Measurements from ENCODE around the gene TRPM2. TPM values are rescaled to one million over a fixed set of nuclear protein-coding genes. Genes with fewer than 3 reads are reported as not detected.

TRPM2 gene
- total and polyA plus RNA-seq, 2 of the 4 experiments (the other 2 are of a cell fraction): not detected

GRCh38 chr21:44315691-44316203 is 37.7 kb upstream of the TRPM2 start:
- H3K23ac ChIP-seq (ENCODE audit: low read depth, low read length): no peak overlapping the region
- H3K9me1 ChIP-seq (ENCODE audit: insufficient read depth, low read length): peaks cover 5% of the 10 kb centered on the region; the same call in 1 of the 2 replicates
- H4K91ac ChIP-seq (ENCODE audit: insufficient read depth, low read depth, low read length): no peak overlapping the region
- no peak overlapping the region for H3K18ac ChIP-seq (ENCODE audit: low read depth, low read length)
- no peak for ATAC-seq (ENCODE audit: low read depth)
- peaks cover 79% of the 10 kb centered on the region for H3K36me3 ChIP-seq (ENCODE audit: control insufficient read depth, insufficient read depth, low read length)
- no peak overlapping the region for H2BK20ac ChIP-seq (ENCODE audit: low read depth, low read length)
- no peaks in the 10 kb centered on the region for H3K4me1 ChIP-seq (ENCODE audit: control insufficient read depth, insufficient read depth, low read length)
- no TSS peak for BruUV-seq (replicated peaks)
- no peak overlapping the region for H2BK15ac ChIP-seq (ENCODE audit: low read depth, low read length)
- H3K27me3 ChIP-seq (ENCODE audit: control insufficient read depth, insufficient read depth, low read length): no peaks in the 10 kb centered on the region
- H4K5ac ChIP-seq (ENCODE audit: low read depth, low read length): no peak overlapping the region
- H2AK9ac ChIP-seq (replicated peaks; ENCODE audit: low read depth, low read length, poor library complexity): no peak overlapping the region
- no peak overlapping the region for H2AK5ac ChIP-seq (ENCODE audit: low read depth, low read length)
- no peak overlapping the region for H3K4me3 ChIP-seq (ENCODE audit: insufficient read depth, low read depth, low read length)
- intact Hi-C loops (cut with micrococcal nuclease) (no loop called here), dilution Hi-C loops (cut with HindIII; ENCODE audit: low sequenced_read_pairs, unreplicated experiment) (no loop called here), in situ Hi-C loops (cut with MboI; ENCODE audit: low sequenced_read_pairs) (no loop called here)
- ChIA-PET CTCF (no interaction called here), POLR2A (ENCODE audit: unreplicated experiment) (no interaction called here)
- H3K9ac ChIP-seq (ENCODE audit: low read depth, low read length): no peak overlapping the region
- no peak overlapping the region for H3K14ac ChIP-seq (replicated peaks; ENCODE audit: low read depth, low read length)
- H2BK120ac ChIP-seq (ENCODE audit: low read depth, low read length): no peak overlapping the region
- H3K4ac ChIP-seq (ENCODE audit: low read depth, low read length): no peak overlapping the region
- WGBS, 2 experiments (ENCODE audit: extremely low coverage in 2 of 2, insufficient read length in 1 of 2): 60% methylated on average over 1 of the region's 16 CpGs; no CpG with 5 or more reads in 1 of the 2 experiments
- H4K20me1 ChIP-seq (ENCODE audit: insufficient read depth, low read length): peaks cover 13% of the 10 kb centered on the region
- H3K79me1 ChIP-seq (ENCODE audit: low read depth in 1 of 2, low read length in 2 of 2): peaks cover 4 to 9% of the 10 kb centered on the region in 2 experiments; a peak in 3 of 4 replicates
- TF ChIP-seq FOS (IDR thresholded peaks at IDR 0.05; ENCODE audit: low read depth, low read length) (no peak), RAD21 (IDR thresholded peaks at IDR 0.05; ENCODE audit: low read length) (no peak), MXI1 (IDR thresholded peaks at IDR 0.05; ENCODE audit: borderline replicate concordance, low read depth, low read length) (no peak), MAFK (IDR thresholded peaks at IDR 0.05; ENCODE audit: low read depth, low read length) (no peak), POLR2A (IDR thresholded peaks at IDR 0.05; ENCODE audit: low read depth, low read length) (no peak), BHLHE40 (IDR thresholded peaks at IDR 0.05; ENCODE audit: low read depth, low read length) (no peak), RFX5 (IDR thresholded peaks at IDR 0.05; ENCODE audit: low read depth, low read length) (no peak)
- no peak overlapping the region for H3K56ac ChIP-seq (ENCODE audit: extremely low read depth, insufficient read depth, low read length)
- DNase-seq: no peak
- H3K27ac ChIP-seq (ENCODE audit: insufficient read depth, low read length): no peak overlapping the region
- no peak overlapping the region for H2AFZ ChIP-seq (replicated peaks; ENCODE audit: low read length, poor library complexity)
- no peak overlapping the region for H4K8ac ChIP-seq (ENCODE audit: low read depth in 2 of 2, low read length in 2 of 2)
- H3K4me2 ChIP-seq (ENCODE audit: low read depth, low read length): no peak overlapping the region
- H2BK5ac ChIP-seq (ENCODE audit: low read depth, low read length, poor library complexity, severe bottlenecking): no peak overlapping the region
- H3K9me3 ChIP-seq (ENCODE audit: control insufficient read depth, insufficient read depth, low read length): no peaks in the 10 kb centered on the region

Measured in IMR-90 (cell line).